ENCODE results near the gene ZNF284.

The ZNF284 gene

GRCh38 chr19:44071824-44072542 lies at the start of gene ZNF284:
TSS of gene ZNF284 (plus strand) at chr19:44072159. CDS start at chr19:44076390, 4,231 bp downstream.
- peak; percentile 57 to 66 (median 60) for DNase-seq

- no peak for DNase-seq
These were observed 47.1 kb upstream of the ZNF284 start for GRCh38 chr19:44024900-44025216.

- DNase-seq, result peak; percentile 48 to 56 (median 53)
These were observed 46.6 kb upstream of the ZNF284 start, which contains the start of gene ZNF222 for GRCh38 chr19:44025217-44025936. TSS of gene ZNF222 (plus strand) at chr19:44025379. CDS start at chr19:44025437, 58 bp downstream.

- no peak for DNase-seq
These were observed 45.3 kb upstream of the ZNF284 start for GRCh38 chr19:44026622-44027021.

DNA sequence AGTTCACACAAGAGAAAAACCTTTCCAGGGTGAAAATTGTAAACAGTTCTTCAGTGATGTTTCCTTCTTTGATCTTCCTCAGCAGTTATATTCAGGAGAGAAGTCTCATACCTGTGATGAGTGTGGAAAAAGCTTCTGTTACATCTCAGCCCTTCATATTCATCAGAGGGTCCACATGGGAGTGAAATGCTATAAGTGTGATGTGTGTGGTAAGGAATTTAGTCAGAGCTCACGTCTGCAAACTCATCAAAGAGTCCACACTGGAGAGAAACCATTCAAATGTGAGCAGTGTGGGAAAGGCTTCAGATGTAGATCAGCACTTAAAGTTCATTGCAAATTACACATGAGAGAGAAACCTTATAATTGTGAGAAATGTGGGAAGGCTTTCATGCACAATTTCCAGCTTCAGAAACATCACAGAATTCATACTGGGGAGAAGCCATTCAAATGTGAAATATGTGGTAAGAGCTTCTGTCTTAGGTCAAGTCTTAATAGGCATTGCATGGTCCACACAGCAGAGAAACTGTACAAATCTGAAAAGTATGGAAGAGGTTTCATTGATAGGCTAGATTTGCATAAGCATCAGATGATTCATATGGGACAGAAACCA lies 39.9 kb upstream of the ZNF284 start:
- DNase-seq, result no peak

- DNase-seq, result no peak
These were observed 29.8 kb upstream of the ZNF284 start for GRCh38 chr19:44042147-44042546.

GRCh38 chr19:44050740-44051649 lies 21.0 kb upstream of the ZNF284 start:
- no peak for DNase-seq

DNA sequence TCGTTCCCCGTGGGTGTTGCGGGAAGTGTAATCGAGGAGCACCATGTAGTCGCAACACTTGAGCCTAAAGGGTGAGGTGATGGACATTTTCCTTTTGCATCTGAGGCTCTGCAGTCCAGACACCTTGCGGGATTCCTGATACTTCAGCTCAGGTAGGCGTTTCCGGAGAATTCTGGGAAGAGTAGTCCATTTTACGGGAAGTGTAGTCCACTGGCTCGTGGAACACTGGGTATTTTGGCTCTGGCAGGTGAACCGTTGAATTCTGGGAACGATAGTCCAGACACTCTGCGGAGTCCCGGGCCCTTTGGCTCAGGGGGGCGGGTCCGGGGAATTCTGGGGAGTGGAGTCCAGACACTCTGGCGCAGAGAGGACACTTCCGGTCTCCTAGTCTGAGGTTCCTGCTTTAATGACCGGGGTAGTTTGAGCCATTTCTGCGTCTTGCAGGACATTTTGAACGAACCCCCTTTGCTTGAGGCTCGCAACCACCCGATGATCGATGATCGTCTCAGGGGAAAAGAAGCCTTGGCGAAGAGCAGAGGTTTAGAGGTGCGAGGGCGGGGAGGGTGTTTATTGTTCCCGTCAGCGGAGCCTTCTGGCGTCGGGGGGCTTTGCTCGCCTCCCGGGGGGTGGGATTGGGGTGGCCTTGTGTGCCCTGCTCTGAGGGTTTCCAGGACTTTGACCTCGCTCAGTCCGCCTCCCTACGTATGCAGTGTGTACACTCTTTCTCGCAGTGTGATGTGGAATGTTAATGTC lies 20.1 kb upstream of the ZNF284 start, which contains the start of gene ZNF223:
Gene ZNF223 (plus strand): TSS at position 387 of the 753 bp plus-strand sequence. CDS start 3,141 bp downstream, outside the sequence.
- peak; percentile 12 to 35 (median 16) for DNase-seq

- no peak for DNase-seq
These were observed 16.1 kb upstream of the ZNF284 start for GRCh38 chr19:44055870-44056269.

- no peak for DNase-seq
These were observed 12.7 kb upstream of the ZNF284 start for GRCh38 chr19:44059229-44059628.

DNA sequence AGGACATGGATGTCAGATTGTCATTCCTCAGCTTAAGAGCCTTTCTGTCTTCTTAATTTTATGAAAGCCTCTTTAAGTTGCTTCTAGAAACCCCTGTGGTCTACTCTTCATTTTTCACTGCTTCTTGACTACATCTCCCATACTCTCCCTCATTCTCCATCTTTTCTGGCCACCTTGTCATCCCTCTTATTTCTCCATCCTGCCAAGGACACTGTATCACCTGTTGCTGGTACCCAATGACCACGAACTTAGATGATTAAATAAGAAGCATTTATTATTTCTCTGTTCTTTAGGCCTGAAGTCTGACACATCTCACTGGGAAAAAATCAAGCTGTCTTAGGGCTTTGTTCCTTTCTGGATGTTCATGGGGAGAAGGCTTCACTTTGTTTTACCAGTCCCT lies 10.9 kb upstream of the ZNF284 start:
- no peak for DNase-seq

GRCh38 chr19:44066305-44066704 lies 5.7 kb upstream of the ZNF284 start:
- DNase-seq, result no peak

GRCh38 chr19:44069415-44069814 lies 2.5 kb upstream of the ZNF284 start:
- no peak for DNase-seq

- no peak for DNase-seq
These were observed 813 bp downstream of the ZNF284 start for GRCh38 chr19:44072543-44073401.

DNA sequence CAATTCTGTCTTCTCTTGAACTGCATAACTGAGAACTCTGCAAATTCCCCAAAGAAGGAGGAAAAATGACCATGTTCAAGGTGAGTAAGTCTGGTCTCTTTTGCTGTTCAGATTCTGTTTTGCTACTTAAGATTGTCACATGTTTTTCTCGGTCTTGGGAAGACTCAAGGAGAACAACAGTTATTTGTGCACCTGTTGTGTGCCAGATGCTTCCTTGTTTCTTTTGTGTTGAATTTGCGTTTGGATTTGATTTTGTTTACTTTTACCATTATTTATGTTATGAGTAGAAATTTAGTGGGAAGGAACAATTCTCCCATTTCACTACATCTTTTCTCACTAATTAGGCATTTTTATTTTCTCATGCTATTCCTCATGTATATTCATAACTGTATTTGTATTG lies 4.4 kb downstream of the ZNF284 start:
- no peak for DNase-seq

DNA sequence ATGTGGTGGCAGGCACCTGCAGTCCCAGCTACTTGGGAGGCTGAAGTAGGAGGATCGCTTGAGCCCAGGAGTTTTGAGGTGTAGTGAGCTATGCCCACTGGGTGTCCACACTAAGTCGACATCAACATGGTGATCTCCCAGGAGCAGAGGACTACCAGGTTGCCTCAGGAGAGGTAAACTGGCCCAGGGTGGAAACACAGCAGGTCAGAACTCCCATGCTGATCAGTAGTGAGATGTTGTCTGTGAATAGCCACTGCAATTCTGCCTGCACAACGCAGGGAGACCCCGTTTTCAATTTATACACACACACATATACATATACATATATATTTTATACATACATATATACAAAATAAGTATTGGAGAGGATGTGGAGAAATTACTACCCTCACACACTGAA lies 20.1 kb downstream of the ZNF284 start:
- DNase-seq, result no peak

GRCh38 chr19:44093931-44094765 lies 22.2 kb downstream of the ZNF284 start, which contains the start of gene ZNF224:
TSS of gene ZNF224 (plus strand) at chr19:44094361. CDS start at chr19:44097874, 3,513 bp downstream.
- DNase-seq, result peak; percentile 55 to 69 (median 60)

- DNase-seq, result no peak
These were observed 35.8 kb downstream of the ZNF284 start for GRCh38 chr19:44107751-44108150.

DNA sequence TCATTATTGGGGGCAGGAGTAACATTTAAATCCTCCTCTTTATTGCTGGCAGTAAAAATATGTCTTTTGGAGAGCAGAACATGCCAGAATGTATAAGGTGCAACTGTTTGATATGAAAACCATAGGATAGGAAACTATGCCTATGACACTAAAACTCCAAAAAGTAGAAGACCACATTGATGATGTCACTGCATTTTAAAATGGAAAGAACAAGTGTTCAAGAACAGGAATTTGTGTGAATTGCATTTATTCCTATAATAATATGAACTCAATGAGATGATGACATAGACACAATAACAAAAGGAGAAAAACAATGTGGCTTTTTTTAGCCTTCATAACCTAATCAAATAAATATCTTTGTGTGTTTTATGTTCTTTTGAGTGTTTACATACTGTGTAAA lies 37.5 kb downstream of the ZNF284 start:
- no peak for DNase-seq
